Liver (tissue), 10 donors: ENCODE results near the gene RNF112. TPM values are rescaled to one million over a fixed set of nuclear protein-coding genes. Genes with fewer than 3 reads are reported as not detected.
A peak's percentile ranks its signal among the peaks of the same experiment; 100 is the strongest.
"Not testable (repeated sequence)": the region's sequence is repeated elsewhere in the genome, so short reads cannot be mapped to it uniquely, and the experiment has no call there.

Experiments used
- DNase-seq: peaks from one replicate; pipeline ENCODE4 v3.0.0-alpha.2; 2017; ENCODE audit warnings: low spot score
- H3K27ac ChIP-seq, 2 donors: one replicate each; pipeline ENCODE4 v1.7.0; 2013; ENCODE audit warnings: inconsistent platforms in 2 of 2, low read length in 2 of 2, control low read depth in 1 of 2, low read depth in 1 of 2, mild to moderate bottlenecking in 1 of 2
- H3K27me3 ChIP-seq, 4 donors: one replicate each; pipeline versions ENCODE4 v1.6.1 to v1.7.0; 2013; ENCODE audit warnings: low read length in 3 of 4, inconsistent platforms in 1 of 4, mild to moderate bottlenecking in 1 of 4, moderate library complexity in 1 of 4; ENCODE audit not compliant: control insufficient read depth in 4 of 4, insufficient read depth in 4 of 4
- H3K36me3 ChIP-seq, 4 donors: one replicate each; pipeline versions ENCODE4 v1.6.1 to v1.7.0; 2013; ENCODE audit warnings: low read length in 3 of 4, mild to moderate bottlenecking in 3 of 4, low read depth in 1 of 4, moderate library complexity in 1 of 4; ENCODE audit not compliant: control insufficient read depth in 4 of 4, insufficient read depth in 3 of 4
- H3K4me1 ChIP-seq, 4 donors: one replicate each; pipeline versions ENCODE4 v1.6.1 to v1.7.0; 2013; ENCODE audit warnings: low read length in 3 of 4, mild to moderate bottlenecking in 3 of 4, moderate library complexity in 1 of 4; ENCODE audit not compliant: control insufficient read depth in 4 of 4, insufficient read depth in 4 of 4
- H3K4me3 ChIP-seq, 3 donors: one replicate each; pipeline versions ENCODE4 v1.6.1 to v1.7.0; 2013; ENCODE audit warnings: low read length in 3 of 3, control low read depth in 1 of 3, low read depth in 1 of 3, mild to moderate bottlenecking in 1 of 3
- H3K9ac ChIP-seq, 2 donors: one replicate each; pipeline ENCODE4 v1.7.0; 2013; ENCODE audit warnings: low read length in 2 of 2, mild to moderate bottlenecking in 2 of 2, moderate library complexity in 2 of 2, control low read depth in 1 of 2, low read depth in 1 of 2
- H3K9me3 ChIP-seq, 4 donors: one replicate each; pipeline versions ENCODE4 v1.6.1 to v1.7.0; 2013; ENCODE audit warnings: low read length in 3 of 4; ENCODE audit not compliant: control insufficient read depth in 4 of 4
- ATF3 ChIP-seq: IDR thresholded peaks from 2 replicates; pipeline ENCODE4 v1.6.1; 2016; ENCODE audit warnings: antibody characterized with exemption
- EGR1 ChIP-seq, 2 donors: IDR thresholded peaks; 2 replicates each; pipeline ENCODE4 v1.6.1; 2016 to 2018; ENCODE audit warnings: antibody characterized with exemption in 2 of 2, low read depth in 2 of 2
- FOXA1 ChIP-seq: IDR thresholded peaks from 2 replicates; pipeline ENCODE4 v1.6.1; 2016; ENCODE audit warnings: antibody characterized with exemption
- FOXA2 ChIP-seq: IDR thresholded peaks from 2 replicates; pipeline ENCODE4 v1.6.1; 2016; ENCODE audit warnings: antibody characterized with exemption
- HNF4A ChIP-seq, 2 donors: conservative IDR thresholded peaks; 2 replicates each; pipeline ENCODE4 v1.6.1; 2016; ENCODE audit warnings: antibody characterized with exemption in 2 of 2, mild to moderate bottlenecking in 2 of 2
- HNF4G ChIP-seq: IDR thresholded peaks from 2 replicates; pipeline ENCODE4 v1.6.1; 2016; ENCODE audit warnings: antibody characterized with exemption
- JUND ChIP-seq, 2 donors: IDR thresholded peaks; 2 replicates each; pipeline ENCODE4 v1.6.1; 2016; ENCODE audit warnings: antibody characterized with exemption in 2 of 2
- RAD21 ChIP-seq, 2 donors: IDR thresholded peaks; 2 replicates each; pipeline ENCODE4 v1.6.1; 2016; ENCODE audit warnings: antibody characterized with exemption in 2 of 2, mild to moderate bottlenecking in 2 of 2
- SP1 ChIP-seq: IDR thresholded peaks from 2 replicates; pipeline ENCODE4 v1.6.1; 2018; ENCODE audit warnings: antibody characterized with exemption, mild to moderate bottlenecking
- TAF1 ChIP-seq: conservative IDR thresholded peaks from 2 replicates; pipeline ENCODE4 v1.6.1; 2016; ENCODE audit warnings: antibody characterized with exemption, mild to moderate bottlenecking
- YY1 ChIP-seq: IDR thresholded peaks from 2 replicates; pipeline ENCODE4 v1.6.1; 2016; ENCODE audit warnings: antibody characterized with exemption, mild to moderate bottlenecking
- WGBS: extraction: QIAGEN DNeasy Blood & Tissue Kit; methylation state at CpG from one replicate; pipeline ENCODE4 v1.1.7; 2013; 5-methylcytosine and 5-hydroxymethylcytosine counted together
- polyA plus RNA-seq, 2 donors: library from polyadenylated mRNA; stranded (reverse) in 1 of 2; unstranded in 1 of 2; fragments of 200-250 nt in 1 of 2; fragments of >200 nt in 1 of 2; fragmentation: Nextera tagmentation in 1 of 2; extraction: Ambion mirVana in 1 of 2; gene quantifications; one replicate each; pipeline versions ENCODE4 v1.2.1 to v1.2.3, GENCODE V29; 2013 to 2015
- small RNA-seq: library from RNA; depleted of rRNA; stranded (forward); fragments of <200 nt; gene quantifications from one replicate; pipeline ENCODE3, GENCODE V24; 2014
- total RNA-seq, 2 donors: library from RNA; depleted of rRNA; stranded (reverse); fragments of >200 nt; gene quantifications; one replicate each; pipeline ENCODE4 v1.2.3, GENCODE V29; 2014
- TF ChIP-seq, protein P1 (sequence below): IDR thresholded peaks from 2 replicates; pipeline ENCODE4 v1.6.1; 2016; ENCODE audit warnings: antibody characterized with exemption, mild to moderate bottlenecking
- donor health status: healthy.
- donor health status: healthy.
- donor health status: healthy.
- donor health status: healthy.
- donor health status: healthy.

RNF112 gene
- total and polyA plus RNA-seq, 4 donors = 0.04 to 0.42 (median 0.20) TPM

DNA sequence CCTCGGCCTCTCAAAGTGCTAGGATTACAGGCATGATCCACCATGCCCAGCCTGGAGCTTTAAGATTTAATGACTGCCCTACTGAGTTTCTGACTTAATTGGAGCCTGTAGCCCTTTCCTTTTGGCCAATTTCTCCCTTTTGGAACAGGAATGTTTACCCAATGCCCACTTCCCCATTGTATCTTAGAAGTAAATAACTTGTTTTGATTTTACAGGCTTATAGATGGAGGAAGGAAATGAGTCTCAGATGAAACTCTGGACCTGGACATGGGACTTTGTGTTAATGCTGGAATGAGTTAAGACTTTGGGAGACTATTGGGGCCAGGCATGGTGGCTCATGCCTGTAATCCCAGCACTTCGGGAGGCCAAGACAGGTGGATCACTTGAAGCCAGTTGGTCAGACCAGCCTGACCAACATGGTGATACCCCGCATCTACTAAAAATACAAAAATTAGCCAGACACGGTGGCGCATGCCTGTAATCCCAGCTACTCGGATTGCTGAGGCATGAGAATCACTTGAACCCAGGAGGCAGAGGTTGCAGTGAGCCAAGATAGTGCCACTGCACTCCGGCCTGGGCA is 51.5 kb downstream of the RNF112 start:
- not testable (repeated sequence) for H3K4me3 ChIP-seq, H3K9ac ChIP-seq, H3K27me3 ChIP-seq, DNase-seq, H3K4me1 ChIP-seq, H3K36me3 ChIP-seq, H3K9me3 ChIP-seq
- WGBS = 93% methylated on average over 7 of the region's 7 CpGs
- H3K27ac ChIP-seq = peak overlapping the region in 1 of 2 donors; percentile 30

GRCh38 chr17:19464031-19465026 is 53.3 kb downstream of the RNF112 start:
- Histone ChIP-seq H3K36me3 (no peaks in the 10 kb centered on the region), H3K27me3 (no peaks in the 10 kb centered on the region), H3K4me3 (no peak overlapping the region), H3K9ac (no peak overlapping the region), H3K9me3 (no peaks in the 10 kb centered on the region), H3K27ac (no peak overlapping the region), H3K4me1 (peaks cover 0 to 6% (median 2%) of the 10 kb centered on the region in 4 donors)
- no peak for DNase-seq
- 77% methylated on average over 14 of the region's 14 CpGs for WGBS
- TF ChIP-seq JUND (IDR thresholded peaks at IDR 0.05) = no peak
- TF ChIP-seq YY1 = no peak
- no peak for TF ChIP-seq HNF4G
- no peak for TF ChIP-seq HNF4A (conservative IDR thresholded peaks at IDR 0.05)
- TF ChIP-seq ATF3 = no peak
- TF ChIP-seq, protein P1, sequence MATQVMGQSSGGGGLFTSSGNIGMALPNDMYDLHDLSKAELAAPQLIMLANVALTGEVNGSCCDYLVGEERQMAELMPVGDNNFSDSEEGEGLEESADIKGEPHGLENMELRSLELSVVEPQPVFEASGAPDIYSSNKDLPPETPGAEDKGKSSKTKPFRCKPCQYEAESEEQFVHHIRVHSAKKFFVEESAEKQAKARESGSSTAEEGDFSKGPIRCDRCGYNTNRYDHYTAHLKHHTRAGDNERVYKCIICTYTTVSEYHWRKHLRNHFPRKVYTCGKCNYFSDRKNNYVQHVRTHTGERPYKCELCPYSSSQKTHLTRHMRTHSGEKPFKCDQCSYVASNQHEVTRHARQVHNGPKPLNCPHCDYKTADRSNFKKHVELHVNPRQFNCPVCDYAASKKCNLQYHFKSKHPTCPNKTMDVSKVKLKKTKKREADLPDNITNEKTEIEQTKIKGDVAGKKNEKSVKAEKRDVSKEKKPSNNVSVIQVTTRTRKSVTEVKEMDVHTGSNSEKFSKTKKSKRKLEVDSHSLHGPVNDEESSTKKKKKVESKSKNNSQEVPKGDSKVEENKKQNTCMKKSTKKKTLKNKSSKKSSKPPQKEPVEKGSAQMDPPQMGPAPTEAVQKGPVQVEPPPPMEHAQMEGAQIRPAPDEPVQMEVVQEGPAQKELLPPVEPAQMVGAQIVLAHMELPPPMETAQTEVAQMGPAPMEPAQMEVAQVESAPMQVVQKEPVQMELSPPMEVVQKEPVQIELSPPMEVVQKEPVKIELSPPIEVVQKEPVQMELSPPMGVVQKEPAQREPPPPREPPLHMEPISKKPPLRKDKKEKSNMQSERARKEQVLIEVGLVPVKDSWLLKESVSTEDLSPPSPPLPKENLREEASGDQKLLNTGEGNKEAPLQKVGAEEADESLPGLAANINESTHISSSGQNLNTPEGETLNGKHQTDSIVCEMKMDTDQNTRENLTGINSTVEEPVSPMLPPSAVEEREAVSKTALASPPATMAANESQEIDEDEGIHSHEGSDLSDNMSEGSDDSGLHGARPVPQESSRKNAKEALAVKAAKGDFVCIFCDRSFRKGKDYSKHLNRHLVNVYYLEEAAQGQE = no peak
- TF ChIP-seq SP1 = no peak
- TF ChIP-seq FOXA2 = no peak
- TF ChIP-seq FOXA1 = no peak
- no peak for TF ChIP-seq RAD21 (IDR thresholded peaks at IDR 0.05)
- TF ChIP-seq TAF1 = no peak
- no peak for TF ChIP-seq EGR1 (IDR thresholded peaks at IDR 0.05; ENCODE audit: low read depth in 2 of 2)

Small RNA genes lying within 50 kb of the gene (small RNA-seq; reads per million reads assigned to genes)
- not detected for gene RF00537

Other genes with a start within 250 kb of the RNF112 start
- 10 to 100 TPM; 10.7 to 23.8 TPM for gene EPN2, start 173.9 kb upstream of the RNF112 start, total RNA-seq
- 10 to 100 TPM in 1 of 2 donors, 1 to 10 TPM in 1; 5.6 to 13.8 TPM for gene EPN2, start 173.9 kb upstream of the RNF112 start, polyA plus RNA-seq
- 10 to 100 TPM; 10.8 to 22.0 TPM for gene B9D1, start 48.5 kb upstream of the RNF112 start, total RNA-seq
- gene B9D1, start 48.5 kb upstream of the RNF112 start, polyA plus RNA-seq = 10 to 100 TPM in 1 of 2 donors, 1 to 10 TPM in 1; 8.4 to 10.8 TPM
- 1 to 10 TPM; 6.0 to 8.8 TPM for gene MAPK7, start 32.7 kb upstream of the RNF112 start, total RNA-seq
- 1 to 10 TPM; 3.4 to 4.4 TPM for gene MAPK7, start 32.7 kb upstream of the RNF112 start, polyA plus RNA-seq
- 1 to 10 TPM; 2.1 to 6.5 TPM for gene MFAP4, start 24.0 kb upstream of the RNF112 start, total RNA-seq
- 10 to 100 TPM in 1 of 2 donors, 1 to 10 TPM in 1; 4.9 to 13.3 TPM for gene MFAP4, start 24.0 kb upstream of the RNF112 start, polyA plus RNA-seq
- gene SLC47A1, start 122.6 kb downstream of the RNF112 start, total RNA-seq = 10 to 100 TPM; 34.9 to 69.2 TPM
- gene SLC47A1, start 122.6 kb downstream of the RNF112 start, polyA plus RNA-seq = 10 to 100 TPM; 34.8 to 39.5 TPM
- 100 to 1,000 TPM in 1 of 2 donors, 10 to 100 TPM in 1; 80.6 to 165 TPM for gene ALDH3A2, start 237.5 kb downstream of the RNF112 start, total RNA-seq
- gene ALDH3A2, start 237.5 kb downstream of the RNF112 start, polyA plus RNA-seq = 10 to 100 TPM; 63.3 to 80.2 TPM